ENCODE data around the gene TACC3.

Gene TACC3

GRCh38 chr4:1778642-1779392 is 57.5 kb downstream of the TACC3 start:
- DNase-seq = no peak

DNA sequence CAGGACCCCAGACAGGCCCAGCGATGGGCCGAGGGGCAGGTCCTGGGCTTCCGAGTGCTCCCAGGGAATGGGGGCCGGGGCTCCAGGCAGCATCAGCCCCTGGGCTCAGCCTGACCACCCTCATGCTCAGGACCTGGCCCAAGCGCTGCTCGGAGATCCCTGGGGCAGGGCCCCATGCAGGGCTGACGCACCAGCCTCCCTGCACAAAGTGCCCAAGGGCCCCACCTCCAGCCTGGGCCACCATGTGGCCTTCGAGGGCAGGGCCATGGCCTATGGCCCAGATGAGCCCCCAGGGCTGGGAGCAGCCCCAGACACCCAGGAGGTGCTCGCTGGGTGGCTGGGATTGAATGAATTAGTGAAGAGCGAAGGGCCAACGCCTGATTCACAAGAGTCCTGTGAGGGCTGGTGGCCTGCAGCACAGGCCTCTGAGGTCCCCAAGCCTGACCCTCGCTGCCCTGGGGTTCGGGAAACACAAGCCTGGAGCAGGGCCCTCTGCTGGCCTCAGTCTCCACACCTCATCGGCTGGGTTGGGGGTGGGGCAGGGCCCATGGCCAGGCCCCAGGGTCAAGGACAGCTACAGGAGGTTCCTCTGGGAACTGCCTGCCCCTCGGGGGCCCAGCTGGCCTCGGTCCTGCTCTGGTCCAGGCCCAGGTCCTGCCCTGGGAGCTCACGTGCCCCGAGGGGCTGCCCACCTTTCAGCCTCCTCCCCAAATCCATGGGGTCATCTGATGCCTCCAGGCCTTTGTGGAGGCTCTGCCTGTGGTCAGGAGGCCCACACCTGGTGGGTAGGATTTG is 58.5 kb downstream of the TACC3 start:
- DNase-seq = no peak

- no peak for DNase-seq
Measured at GRCh38 chr4:1780435-1780834, 59.1 kb downstream of the TACC3 start.

DNA sequence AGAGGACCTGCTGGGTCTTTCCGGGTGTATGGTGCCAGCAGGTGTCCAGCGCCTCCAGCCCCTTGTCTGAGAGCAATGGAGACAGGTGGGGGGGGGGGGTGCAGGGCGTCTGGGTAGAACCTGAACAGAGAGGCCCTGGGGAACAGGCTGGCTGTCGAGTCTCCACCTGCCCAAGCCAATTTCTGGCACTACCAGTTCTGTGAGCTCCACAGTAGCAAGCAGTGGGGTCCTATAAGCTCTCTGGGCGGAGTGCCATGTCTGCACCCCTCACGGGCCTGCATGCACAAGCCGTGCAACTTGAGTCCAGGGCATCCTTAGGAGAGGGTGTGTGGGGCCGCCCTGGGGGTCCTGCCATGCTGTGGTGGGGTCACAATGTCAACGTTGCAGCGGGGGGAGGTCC is 61.7 kb downstream of the TACC3 start:
- no peak for DNase-seq

- DNase-seq = no peak
Measured at GRCh38 chr4:1783970-1784369, 62.6 kb downstream of the TACC3 start.

- no peak for DNase-seq
Measured at GRCh38 chr4:1784395-1784788, 63.1 kb downstream of the TACC3 start.

DNA sequence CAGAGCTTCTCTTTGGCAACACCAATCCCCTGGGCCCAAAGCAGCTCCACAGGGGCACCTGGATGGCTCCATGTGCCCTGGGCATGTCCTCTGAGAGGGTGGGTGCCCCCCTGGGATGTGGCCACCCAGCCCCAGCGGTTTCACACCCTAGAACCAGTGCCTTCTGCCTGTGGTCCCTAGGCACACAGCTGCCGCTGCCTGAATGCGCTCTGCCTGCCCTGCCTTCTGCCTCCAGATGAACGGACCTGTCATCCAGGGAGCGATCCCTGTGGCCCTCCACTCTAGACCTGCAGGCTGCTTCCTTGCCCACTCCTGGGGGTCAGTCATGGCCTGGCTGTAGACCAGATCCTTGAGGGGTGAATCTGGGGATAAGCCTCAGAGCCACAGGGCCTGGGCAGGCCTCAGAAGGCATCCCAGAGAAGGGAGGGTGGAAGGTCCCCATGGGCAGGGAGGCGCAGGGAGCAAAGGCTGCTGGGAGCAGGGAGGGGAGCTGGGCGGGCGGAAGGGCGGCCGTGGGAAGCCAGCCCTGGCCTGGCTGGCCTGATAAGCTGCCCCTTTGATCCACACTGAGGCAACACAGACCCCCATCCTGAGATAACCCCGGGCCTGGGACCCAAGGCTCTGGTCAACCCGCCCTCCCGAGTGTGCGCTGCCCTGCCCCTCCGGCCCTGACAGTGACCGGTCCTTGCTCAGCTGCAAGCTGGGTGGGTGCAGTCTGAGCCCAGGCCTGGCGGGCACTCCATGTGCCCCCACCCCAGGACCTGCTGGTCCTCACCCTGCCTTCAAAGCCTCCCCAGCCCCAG is 63.7 kb downstream of the TACC3 start:
- no peak for DNase-seq

DNA sequence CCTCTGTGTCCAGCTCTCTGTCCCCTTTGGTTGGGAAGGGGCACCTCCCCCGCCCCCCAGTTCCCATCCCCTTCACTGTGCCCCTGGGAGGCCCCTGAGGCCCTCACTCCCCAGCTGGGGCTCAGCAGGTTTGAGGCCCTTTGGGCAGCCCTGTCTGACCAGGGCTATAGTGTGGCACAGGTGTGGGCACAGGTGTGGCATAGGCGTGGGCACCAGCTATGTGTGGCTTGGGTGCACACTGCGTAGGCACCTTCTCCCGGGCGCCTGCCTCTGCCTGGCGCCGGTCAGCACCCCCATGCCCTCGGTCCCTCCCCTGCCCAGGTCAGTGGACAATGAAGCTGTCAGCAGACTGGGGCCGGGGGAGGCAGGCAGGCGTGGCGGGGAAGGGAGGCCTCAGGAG is 64.3 kb downstream of the TACC3 start:
- DNase-seq = no peak

- no peak for DNase-seq
Measured at GRCh38 chr4:1786544-1787362, 65.4 kb downstream of the TACC3 start.

GRCh38 chr4:1787411-1788077 is 66.2 kb downstream of the TACC3 start:
- DNase-seq = no peak

DNA sequence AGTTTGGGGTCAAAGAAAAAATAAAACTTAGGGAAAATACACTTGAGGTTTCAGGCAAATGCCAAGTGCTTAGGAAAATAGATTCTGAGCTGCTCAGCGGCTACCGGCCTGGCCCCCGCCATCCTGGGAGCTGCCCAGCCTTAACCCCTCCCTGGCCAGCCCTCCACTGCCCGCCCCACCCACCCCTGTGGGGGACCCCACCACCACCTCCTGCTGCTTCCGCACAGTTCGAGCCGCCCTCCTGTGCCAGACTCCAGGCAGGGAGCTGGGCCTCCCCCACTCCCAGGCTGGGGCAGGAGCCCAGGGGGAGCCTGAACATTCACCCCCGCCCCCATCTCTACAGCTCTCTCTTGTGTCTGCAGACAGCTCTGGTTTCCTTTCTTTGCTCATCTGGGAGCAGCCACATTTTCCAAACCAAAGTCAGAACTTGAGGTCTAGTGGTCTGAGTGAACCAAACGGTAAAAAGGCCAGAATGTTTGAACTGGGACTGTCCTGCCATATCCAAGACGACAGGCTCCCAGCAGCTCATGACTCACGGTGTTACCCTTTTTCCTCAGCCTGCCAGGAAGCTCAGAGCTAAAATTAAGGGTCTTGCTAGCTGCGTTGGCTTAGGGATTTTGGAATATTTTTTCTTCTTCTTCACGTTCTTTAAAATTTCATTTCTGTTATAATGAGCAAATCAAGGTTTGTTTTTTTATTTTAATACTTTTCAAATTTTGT is 67.1 kb downstream of the TACC3 start:
- DNase-seq = no peak

GRCh38 chr4:1789552-1789951 is 68.2 kb downstream of the TACC3 start:
- DNase-seq = no peak

DNA sequence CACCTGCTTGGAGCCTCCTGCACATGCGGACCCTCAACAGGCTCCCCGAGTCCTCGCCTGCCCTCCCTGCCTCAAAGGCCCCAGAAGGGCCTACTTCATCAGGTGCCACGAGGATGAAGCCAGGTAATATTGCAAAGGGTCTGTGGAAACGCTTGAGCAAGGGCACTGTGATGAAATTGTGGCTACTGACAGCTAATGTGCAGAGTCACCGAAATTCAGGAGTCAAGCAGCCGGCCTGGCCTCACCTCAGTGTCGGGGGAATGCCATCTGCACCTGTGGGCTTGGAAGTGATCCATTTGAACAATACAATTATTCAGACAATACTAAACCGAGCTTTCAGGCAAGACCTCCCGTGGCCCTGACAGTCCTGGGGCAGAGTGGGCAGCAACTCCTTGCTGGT is 68.7 kb downstream of the TACC3 start:
- no peak for DNase-seq

DNA sequence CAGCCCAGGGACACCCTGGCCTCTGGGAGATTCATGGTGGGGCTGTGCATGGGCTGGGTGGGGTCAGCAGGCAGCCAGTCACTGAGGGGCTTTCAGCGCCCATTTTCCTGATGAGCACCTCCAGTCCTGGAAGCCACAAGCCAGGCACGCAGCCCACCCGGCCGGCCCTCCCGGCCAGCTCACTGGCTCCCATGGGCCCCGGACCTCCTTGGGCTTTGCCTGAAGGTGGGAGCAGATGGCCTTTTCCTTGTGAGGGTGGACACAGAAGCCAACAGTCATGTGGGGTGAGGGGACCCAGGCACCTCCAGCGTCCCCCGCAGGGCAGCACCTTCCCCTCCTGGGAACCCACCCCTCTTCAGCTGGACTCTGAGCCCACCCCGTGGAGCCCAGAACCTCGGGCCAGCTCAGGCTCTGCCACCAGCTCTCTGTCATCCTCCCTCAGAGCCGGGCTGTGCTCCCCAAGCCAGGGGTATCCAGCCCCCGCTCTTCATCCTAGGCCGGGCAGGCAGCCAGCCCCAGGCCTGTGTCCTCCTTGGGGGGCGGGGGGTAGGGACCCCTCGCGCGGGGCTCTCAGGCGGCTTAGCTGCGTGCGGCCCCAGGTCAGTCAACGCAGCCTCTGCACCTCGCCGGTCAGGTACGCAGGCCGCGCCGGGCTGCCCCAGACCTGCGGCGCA is 71.0 kb downstream of the TACC3 start:
- no peak for DNase-seq

- peak; percentile 16 for DNase-seq
Measured at GRCh38 chr4:1792832-1793495, 71.6 kb downstream of the TACC3 start, which contains the start of gene FGFR3. FGFR3 (plus strand) TSS chr4:1793293; CDS start chr4:1793935, 642 bp downstream.

- no peak for DNase-seq
Measured at GRCh38 chr4:1793496-1793840, 72.1 kb downstream of the TACC3 start.

DNA sequence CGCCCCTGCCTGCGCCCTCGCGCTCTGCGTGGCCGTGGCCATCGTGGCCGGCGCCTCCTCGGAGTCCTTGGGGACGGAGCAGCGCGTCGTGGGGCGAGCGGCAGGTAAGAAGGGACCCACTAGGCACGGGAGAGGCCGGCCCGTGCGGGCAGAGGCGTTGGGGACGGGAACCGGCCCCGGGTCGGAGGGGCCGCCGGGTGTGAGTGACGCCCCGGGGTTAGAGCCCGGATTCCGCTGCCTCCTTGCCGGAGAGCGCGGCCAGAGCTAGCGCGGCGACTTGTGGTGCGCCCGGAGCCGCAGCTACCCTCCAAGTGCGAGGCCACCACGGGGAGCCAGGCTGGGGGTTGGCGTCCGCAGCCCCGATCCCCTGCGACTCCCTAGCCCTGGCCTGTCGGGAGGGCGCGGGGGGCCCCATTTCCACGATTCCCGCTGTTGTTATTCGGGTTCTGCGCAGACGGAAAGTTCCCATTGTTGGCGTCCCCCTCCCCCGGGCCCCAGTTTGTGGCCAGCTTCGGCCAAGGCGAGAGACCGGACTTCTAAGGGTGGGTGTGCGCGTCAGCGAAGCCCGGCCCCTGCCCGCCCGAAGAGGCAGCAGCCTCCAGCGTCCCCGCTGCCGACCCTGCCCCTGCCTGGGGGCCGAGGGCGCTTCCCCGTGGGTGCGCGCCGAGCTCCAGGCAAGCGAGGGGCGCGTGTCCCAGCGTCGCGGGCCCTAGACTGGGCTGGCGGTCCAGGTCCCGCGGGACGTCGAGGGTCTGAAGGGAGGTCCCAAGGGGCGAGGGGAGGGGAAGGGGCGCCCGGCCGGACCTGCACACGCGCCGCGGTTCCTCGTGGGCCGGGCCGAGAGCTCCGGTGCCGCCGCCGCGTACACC is 72.9 kb downstream of the TACC3 start:
- DNase-seq = no peak

Data from activated effector memory CD4-positive, alpha-beta T cell treated with Interleukin-2 at 50 U/mL for 16 hours (primary cell).